ENCODE measurements around the gene VTI1A. TPM values are rescaled to one million over a fixed set of nuclear protein-coding genes. Genes with fewer than 3 reads are reported as not detected.
A peak's percentile ranks its signal among the peaks of the same experiment; 100 is the strongest.

VTI1A gene
- total RNA-seq, 1 donor from 2014 or later, result 34.6 TPM

DNA sequence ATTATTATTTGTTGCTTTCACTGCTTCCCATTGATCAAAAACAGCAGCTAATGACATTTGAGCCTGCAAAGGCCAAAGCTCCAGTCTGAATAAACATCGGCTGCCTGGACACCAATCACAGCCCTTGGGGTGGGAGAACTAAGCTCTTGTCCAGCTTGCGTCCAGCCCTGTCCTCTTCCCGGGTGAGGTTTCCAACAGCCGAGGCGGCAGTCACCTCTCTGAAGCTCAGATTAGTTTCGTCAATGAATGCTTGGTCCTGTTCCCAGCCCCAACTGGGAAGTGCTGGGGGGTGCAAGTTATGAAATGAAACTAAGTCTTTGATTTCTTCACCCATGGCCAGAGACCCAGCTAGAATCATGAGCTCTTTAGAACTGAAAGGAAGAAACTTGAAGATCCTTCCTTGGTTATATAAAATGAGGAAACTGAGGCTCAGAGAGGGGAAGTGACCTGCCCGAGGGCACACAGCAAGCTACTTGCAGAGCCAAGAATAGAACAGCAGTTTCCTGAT is 389.0 kb downstream of the VTI1A start:
- Mint-ChIP-seq H3K4me1 (peaks cover 33% of the 10 kb centered on the region), H3K27ac (no peak overlapping the region), H3K36me3 (no peaks in the 10 kb centered on the region), H3K4me3 (no peak overlapping the region), H3K9me3 (peaks cover 4% of the 10 kb centered on the region), H3K27me3 (ENCODE audit: low read depth) (no peaks in the 10 kb centered on the region)
- no peak for DNase-seq (ENCODE audit: low spot score in 2 of 2, unreplicated experiment in 2 of 2)
- TF ChIP-seq CTCF (IDR thresholded peaks at IDR 0.05; ENCODE audit: unreplicated experiment), result no peak

- TF ChIP-seq CTCF (IDR thresholded peaks at IDR 0.05; ENCODE audit: unreplicated experiment), result no peak
- peaks cover 27% of the 10 kb centered on the region for H3K4me1 Mint-ChIP-seq
- H3K27ac Mint-ChIP-seq, result no peak overlapping the region
- H3K9me3 Mint-ChIP-seq, result no peaks in the 10 kb centered on the region
- H3K27me3 Mint-ChIP-seq (ENCODE audit: low read depth), result no peaks in the 10 kb centered on the region
- no peak overlapping the region for H3K4me3 Mint-ChIP-seq
- DNase-seq (ENCODE audit: low spot score in 2 of 2, unreplicated experiment in 2 of 2), result no peak
- H3K36me3 Mint-ChIP-seq, result no peaks in the 10 kb centered on the region
Observed at GRCh38 chr10:112838784-112839481, 391.9 kb downstream of the VTI1A start.

GRCh38 chr10:112839928-112840654 is 393.1 kb downstream of the VTI1A start:
- Mint-ChIP-seq H3K27ac (no peak overlapping the region), H3K36me3 (no peaks in the 10 kb centered on the region), H3K4me1 (peaks cover 23% of the 10 kb centered on the region), H3K9me3 (peaks cover 2% of the 10 kb centered on the region), H3K4me3 (no peak overlapping the region), H3K27me3 (ENCODE audit: low read depth) (no peaks in the 10 kb centered on the region)
- TF ChIP-seq CTCF (IDR thresholded peaks at IDR 0.05; ENCODE audit: unreplicated experiment), result no peak
- no peak for DNase-seq (ENCODE audit: low spot score in 2 of 2, unreplicated experiment in 2 of 2)

GRCh38 chr10:112841549-112841948 is 394.5 kb downstream of the VTI1A start:
- DNase-seq (ENCODE audit: low spot score in 2 of 2, unreplicated experiment in 2 of 2), result no peak
- H3K4me1 Mint-ChIP-seq, result peaks cover 13% of the 10 kb centered on the region
- H3K9me3 Mint-ChIP-seq, result peaks cover 6% of the 10 kb centered on the region
- H3K4me3 Mint-ChIP-seq, result no peak overlapping the region
- H3K36me3 Mint-ChIP-seq, result peaks cover 1% of the 10 kb centered on the region
- H3K27ac Mint-ChIP-seq, result peak overlapping the region; percentile 36
- H3K27me3 Mint-ChIP-seq (ENCODE audit: low read depth), result no peaks in the 10 kb centered on the region
- no peak for TF ChIP-seq CTCF (IDR thresholded peaks at IDR 0.05; ENCODE audit: unreplicated experiment)

DNA sequence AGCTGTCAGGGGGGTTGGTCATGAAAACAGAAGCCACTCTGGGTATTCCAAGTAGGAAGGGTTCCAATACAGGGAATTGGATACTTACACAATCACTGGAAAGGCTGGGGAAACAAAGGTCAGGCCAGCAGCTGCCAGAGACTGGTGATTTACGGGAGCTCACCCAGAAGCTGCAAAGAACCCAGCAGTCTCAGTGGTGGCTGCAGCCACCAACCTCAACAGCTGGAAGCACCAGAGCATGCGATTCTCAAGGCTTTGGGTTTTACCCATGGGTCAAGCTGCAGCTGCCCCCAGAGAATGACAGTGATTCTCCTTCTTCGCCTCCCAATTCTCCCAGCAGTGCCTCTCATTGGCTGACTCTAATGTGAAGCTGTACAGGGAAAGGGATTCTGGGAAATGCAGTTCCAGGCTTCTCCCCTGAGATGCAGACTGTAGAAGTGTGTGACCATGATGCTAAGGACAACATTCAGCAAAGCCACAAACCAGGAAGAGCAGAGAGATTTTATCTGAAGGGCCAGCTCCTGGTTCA is 395.9 kb downstream of the VTI1A start:
- Mint-ChIP-seq H3K9me3 (peaks cover 15% of the 10 kb centered on the region), H3K36me3 (peaks cover 10% of the 10 kb centered on the region), H3K27ac (peak overlapping the region; percentile 33), H3K4me1 (peaks cover 13% of the 10 kb centered on the region), H3K27me3 (ENCODE audit: low read depth) (no peaks in the 10 kb centered on the region), H3K4me3 (no peak overlapping the region)
- TF ChIP-seq CTCF (IDR thresholded peaks at IDR 0.05; ENCODE audit: unreplicated experiment), result no peak
- no peak for DNase-seq (ENCODE audit: low spot score in 2 of 2, unreplicated experiment in 2 of 2)
